GM19240 (cell line): ENCODE data around the gene PEPD.

Experiments
- DNase-seq: peaks from one replicate; pipeline ENCODE4 v3.0.0; 2011; ENCODE audit warnings: low spot score; ENCODE audit not compliant: insufficient read length

The PEPD gene

DNA sequence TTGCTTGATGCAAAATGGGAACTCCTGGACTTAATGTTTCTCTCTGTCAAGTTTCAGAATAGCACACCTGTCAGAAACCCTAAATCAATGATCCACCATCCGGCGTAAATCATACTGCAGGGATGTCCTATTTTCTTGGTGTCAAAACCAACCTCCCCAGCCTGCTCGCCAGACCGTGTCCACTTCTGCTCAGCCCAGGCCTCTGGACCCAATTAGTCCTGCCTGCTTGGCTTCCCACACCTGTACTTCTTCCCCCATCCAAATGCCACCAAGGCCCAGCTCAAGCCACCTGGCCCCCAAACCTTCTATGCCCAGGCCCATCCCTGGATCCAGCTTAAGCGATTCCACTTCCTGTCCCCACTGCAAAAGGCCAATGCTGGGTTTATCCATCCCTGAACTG lies 25.1 kb upstream of the PEPD start:
- no peak for DNase-seq

DNA sequence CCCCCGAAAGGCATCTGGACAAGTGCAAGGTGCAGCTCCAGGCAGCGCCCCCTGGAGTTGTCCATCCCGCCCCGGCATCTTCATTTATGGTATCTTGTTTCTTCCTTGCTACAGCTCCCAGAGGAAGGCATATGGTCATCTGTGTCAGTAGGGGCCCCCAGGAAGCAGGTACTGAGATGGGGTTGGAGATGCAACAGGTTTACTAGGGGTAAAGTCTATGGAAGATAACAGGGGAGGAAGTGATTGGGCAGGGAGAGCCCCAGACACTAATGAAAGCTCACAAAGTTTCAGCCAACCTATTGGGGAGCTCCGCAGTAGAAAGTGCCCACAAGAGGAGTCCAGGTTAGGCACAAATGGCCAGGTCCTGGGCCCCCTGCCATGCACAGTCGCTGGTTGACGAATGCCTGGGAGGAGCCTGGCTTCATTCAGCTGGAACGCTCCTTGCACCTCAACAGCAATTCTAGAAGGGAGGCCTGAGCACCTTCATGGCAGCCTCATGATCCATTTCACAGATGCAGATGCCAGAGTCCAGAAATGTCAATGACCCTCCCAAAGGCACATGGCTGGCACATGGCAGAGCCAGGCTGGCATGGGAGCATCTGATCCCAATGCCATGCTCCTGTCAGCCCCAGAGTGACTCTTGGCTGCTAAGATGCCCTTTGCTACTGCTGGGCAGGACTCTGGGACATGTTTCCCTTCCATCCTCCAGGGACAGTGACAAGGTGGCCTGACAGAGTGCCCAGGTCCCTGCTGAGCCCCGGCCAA lies 23.8 kb upstream of the PEPD start:
- DNase-seq, result no peak

DNA sequence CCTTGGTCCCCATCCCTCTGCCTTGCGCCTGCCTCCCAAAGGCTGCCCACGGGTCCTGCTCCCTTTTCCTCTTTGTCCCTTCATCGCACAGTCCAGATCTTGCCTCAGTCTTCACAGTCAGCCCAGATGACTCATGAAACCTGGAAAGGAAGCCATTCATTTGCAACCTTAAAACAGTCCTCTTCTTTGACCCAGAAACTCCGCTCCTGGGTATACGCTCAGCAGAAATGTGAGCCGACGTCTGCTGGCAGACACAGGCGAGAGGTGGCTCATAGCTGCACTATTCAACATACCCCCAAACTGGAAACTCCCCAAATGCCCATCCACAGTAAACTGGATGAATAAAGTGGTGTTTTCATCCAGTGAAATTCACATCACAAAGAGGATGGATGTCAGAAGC lies 13.6 kb upstream of the PEPD start:
- no peak for DNase-seq

DNA sequence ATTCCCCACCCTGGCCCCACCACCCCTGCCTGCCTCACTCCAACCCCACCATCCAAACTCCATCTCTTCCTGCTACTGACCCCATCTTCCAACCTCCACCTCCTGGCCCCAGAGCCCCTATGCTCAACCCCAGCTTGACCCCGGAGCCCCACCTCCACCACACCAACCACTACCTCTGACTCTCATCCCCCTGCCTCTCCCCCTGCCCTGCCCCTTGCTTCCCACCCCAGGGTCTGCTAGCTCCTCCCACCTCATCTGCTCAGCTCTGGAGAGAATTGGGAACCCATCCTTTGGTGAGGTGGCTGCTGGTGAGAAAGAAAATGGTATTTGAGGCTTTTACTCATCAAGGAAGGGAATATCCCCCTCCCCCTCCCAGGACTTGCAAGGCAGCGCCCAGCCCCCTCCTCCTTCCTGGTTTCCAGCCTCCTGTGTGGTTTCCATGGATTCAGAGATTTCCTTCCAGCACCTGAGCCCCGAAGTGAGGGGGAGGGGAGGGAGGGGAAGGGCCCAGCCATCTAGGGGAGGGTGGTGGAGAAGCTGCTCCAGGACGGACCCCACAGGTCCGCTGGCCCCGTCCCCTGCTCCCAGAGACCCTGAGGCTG lies 11.4 kb upstream of the PEPD start:
- DNase-seq, result no peak

DNA sequence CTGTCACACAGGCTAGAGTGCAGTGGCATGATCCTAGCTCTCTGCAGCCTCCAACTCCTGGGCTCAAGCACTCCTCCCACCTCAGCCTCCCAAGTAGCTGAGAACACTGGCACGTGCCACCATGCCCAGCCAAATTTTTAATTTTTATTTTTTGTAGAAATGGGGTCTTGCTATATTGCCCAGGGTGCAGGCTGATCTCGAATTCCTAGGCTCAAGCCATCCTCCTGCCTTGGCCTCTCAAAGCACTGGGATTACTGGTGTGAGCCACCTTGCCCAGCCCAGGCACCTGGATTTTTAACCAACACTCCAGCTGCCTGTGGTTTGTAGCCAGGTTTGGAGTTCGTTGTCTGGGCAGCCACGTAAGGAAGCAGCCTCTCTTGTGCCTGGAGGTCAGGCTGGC lies 9.3 kb upstream of the PEPD start:
- DNase-seq, result no peak

DNA sequence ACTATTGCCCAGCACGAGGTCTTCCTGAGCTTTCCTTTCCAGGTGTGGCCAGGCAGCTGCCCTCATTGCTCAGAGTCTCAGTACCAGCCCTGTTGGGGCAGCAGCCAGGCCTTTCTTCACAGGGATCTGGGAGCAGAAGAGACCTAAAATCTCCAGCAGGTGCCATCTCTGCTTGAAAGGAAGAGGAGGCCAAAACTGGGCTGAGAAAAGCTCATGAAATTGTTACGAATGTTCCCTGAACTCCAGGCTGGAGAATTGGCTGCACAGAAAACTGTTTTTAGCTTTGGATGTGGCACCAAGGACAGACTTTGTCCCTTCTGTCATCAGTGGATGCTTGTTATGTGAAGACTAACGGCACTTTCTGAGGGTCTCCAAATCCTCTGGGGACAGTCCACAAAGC lies 8.7 kb upstream of the PEPD start:
- DNase-seq, result no peak

DNA sequence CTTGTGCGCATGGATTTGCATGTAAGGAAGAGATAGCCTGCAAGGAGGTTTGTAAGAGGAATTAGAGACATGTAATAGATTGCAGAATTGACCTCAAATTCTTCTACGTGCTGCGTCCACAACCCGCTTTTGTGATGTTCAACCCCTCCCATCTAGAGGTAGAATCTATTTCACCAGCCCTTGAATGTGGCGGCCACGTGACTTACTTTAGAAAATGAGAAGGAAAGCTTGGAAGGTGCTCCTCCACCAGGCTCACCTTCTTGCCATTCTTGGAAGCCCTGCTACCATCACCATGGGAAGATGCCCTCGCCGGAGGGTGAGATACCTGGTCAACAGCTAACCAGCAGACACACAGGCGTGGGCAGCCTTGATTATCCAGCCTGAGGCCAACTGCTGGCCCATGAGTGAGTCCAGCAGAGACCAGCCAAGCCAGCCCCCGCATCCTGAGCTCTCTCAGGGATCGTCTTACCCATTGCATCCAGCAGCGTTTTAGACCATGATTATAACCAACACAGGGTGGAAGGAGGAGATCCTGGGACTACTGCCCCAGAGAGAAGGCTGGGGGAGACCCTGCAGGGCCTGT lies 7.6 kb upstream of the PEPD start:
- DNase-seq, result no peak

DNA sequence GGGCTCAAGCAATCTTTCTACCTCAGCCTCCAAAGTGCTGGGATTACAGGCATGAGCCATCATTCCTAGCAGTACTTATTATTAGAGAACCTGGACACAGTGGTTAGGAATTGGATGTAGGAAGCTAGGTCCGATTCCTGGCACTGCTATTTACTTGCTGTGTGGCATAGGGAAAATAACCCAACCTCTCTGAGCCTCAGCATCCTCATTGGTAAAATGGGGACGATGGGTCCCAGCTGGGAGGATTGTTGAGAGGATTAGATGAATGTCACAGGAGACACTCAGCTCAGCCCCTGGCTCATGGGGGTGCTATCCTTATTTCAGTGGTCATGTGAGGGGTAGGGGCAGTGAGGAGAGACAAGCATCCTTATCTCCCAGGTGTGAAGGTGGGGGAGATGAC lies 6.8 kb upstream of the PEPD start:
- no peak for DNase-seq

DNA sequence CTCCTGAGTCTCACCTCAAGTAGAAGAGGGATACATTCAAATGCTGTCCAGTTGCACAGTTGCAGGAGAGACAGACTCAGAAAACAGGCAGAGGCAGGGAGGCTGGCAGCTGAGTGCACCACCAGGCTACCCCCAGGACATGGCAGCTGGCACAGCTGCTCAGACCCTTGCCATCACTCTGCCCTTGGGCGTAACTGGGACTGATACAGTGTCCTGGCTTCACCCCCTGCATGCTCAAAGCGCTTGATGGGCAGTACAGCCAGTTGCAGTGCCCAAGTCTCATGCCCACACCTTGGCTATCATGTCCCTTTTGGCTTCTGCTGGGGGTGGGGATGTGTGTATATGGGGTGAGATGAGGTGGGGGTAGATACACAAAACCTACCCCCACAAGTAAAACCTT lies 5.5 kb upstream of the PEPD start:
- DNase-seq, result no peak

DNA sequence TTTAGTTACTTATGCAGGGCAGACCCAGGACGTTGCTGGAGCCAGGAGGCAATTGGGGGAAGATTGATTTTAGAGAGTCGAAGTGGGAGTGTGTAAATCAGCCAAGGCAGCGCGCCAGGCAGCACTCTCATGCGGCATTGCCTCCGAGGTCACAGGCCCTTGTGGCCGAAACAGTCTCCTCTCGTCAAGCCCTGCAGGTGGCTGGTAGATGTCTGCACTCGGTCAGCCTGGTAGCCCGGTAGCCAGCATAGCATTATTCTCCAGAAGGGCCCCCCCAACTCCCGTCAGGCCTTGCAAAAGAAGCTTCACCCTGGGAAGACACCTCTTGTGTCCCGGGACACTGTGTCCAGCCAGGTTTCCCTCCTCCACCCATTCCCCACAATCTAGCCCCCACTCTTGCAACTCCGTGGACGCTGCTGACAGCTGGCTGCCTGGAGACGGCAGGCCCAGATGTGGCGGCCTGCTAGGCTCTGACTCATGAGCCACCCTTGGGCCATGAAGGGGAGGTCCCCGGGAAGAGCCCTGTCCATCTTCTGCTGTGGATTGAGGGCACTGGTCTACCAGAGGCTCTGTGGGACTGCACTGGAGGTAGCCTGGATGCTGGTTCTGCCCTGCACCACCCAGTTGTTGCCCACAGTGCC lies 2.6 kb upstream of the PEPD start:
- no peak for DNase-seq

DNA sequence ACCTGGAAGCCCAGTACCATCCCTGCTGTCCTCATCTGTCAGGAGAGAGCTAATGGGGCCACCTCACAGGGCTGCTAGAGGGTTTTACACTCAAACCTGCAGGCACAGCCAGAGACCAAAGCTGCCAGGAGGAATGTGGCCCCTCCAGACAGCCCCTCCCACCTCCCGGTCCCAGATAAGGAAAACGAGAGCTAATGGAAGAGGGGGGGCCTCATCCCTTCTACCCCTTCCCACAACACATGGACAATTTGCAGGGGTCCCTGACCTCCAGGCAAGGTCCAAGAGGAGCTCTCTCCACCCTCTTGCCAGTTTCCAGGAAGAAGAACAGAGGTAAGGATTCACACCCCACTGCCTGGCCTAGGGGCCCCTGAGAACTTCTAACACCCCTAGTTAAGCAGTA lies 1.6 kb upstream of the PEPD start:
- DNase-seq, result no peak

DNA sequence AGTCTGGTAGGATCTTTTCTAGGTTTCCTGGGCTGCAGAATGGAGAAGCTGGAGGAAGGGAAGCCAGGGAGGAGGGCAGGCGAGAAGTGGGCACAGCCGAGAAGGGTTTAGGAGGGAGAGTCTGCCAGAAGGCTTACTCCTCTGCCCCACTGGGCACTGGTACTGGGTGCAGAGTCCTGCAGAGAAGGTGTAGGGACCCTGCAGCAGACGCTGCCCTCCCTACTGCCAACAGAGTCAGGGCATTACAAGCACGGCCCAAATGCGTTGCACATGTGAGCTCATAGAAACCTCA lies 726 bp upstream of the PEPD start:
- DNase-seq, result no peak

DNA sequence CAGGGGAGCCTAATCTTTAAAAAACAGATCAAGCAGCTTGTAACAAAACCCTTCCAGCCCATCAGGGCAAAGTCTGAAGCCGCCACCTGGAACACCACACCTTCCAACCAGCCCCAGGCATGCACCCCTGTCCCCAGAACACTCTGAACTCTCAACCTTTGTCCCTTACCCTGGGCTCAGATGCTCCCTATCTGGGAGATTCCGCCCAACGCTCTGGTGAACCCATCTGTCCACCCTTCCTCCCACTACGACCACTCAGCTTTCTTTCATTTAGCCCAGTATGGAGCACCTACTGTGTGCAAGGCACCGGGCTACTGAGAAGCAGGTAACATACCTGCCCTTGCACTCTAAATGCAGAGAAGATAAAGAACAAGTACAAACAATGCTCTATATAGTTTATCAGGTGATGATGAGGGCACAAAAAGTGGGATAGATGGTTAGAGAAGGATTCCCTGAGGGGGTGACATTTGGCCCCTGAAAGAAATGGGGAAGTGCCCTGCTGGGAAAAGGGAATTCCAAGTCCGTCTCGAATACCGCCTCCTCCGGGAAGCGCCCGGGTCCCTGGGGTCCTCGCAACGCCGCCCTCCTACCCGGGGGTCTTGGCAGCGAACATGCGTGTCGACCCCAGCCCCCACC lies 629 bp downstream of the PEPD start:
- DNase-seq, result no peak

DNA sequence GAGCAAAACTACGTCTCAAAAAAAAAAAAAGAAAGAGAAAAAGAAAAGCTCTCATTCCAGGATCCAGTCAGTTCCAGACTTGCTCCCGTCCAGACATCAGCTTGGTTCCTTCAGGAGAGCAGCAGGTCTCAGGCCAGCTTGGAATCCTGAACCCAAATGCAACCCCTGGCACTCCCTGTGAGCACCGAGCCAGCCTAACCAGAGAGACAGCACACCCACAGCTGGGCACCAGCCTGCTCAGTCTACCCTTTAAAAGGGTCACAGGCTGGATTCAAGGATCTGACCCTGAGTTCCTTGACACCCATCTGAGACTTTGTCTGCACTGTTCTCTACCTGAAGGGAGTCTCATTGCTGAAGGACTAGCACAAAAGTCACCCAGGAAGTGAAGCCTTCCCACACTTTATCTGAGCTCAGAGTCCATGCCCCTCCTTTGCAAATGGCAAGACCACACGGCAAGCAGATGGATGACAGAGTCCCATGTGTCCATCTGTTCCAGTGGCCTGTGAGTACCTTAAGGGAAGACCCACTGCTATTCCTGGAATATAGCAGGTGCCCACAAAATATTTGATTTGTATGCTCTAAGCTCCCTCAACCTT lies 1.4 kb downstream of the PEPD start:
- no peak for DNase-seq

DNA sequence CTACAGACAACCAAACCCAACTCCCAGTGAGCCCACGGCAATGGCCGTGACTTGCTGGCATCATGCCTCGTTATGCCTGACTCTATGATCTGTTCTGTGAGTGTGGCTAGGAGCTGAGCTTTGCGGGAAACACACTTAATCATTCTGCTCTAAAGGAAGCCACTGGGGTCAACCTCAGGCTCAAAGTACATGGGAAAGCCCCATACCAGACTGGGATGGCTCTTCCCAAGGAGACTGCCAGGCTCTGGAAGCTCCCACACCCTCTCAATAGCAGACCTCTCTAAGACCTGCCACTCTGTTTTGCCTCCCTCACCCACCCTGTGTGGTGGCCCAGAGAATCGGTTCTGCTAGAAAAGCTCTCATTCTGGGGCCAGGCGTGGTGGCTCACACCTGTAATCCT lies 2.2 kb downstream of the PEPD start:
- DNase-seq, result no peak

DNA sequence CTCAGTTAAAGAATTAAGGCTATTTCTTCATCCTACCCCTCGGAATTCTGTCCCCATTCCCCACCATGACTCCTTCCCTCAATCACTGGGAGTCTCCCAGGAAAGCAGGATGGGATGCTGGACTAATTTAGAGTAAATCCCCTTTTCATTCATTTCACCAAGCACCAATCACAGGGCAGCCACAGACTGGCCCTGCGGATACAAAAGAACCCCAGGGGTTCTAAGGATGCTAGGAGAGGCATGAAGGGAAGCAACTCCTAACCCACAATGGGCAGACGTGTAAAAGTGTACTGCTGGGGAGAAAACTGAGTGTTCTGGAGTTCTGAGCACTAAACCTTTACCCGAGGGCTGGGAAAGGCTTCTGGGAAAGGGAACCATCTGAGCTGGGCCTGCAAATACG lies 3.0 kb downstream of the PEPD start:
- DNase-seq, result no peak

DNA sequence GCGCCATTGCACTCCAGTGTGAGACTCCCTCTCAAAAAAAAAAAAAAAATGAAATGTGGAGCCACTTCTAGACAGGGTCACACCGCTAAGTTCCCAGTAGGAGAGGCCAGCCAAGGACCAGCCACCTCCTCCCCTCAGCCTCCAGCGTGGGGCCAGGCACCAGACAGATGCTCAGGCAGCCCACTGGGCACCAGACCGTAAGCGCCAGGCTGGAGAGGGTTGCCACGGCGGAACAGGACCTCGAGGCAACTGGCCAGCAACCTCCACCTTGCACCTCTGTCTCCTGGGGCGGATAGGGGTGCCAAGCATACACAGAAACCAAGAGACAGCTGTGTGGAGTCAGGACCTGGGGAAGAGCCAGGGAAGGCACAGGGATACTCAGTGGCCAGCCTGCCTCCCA lies 3.7 kb downstream of the PEPD start:
- no peak for DNase-seq

DNA sequence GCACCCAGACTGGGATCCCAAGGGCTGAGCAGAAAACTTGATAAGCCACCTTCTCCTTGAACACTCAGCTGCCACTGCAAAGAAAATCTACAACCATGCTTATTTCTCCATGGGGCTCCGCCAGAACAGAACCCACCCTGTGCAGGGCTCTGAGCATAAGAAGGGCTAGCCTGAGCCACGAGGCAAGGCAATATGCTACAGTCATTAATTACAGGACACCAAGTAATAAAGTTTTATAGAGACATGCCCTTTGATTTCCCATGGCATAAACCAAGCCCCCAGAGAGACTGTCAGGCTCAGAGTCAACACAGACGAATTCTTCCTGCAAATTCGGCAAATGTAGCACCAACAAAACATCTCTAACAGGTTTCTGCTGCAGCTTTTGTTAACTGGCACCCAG lies 5.7 kb downstream of the PEPD start:
- DNase-seq, result no peak

DNA sequence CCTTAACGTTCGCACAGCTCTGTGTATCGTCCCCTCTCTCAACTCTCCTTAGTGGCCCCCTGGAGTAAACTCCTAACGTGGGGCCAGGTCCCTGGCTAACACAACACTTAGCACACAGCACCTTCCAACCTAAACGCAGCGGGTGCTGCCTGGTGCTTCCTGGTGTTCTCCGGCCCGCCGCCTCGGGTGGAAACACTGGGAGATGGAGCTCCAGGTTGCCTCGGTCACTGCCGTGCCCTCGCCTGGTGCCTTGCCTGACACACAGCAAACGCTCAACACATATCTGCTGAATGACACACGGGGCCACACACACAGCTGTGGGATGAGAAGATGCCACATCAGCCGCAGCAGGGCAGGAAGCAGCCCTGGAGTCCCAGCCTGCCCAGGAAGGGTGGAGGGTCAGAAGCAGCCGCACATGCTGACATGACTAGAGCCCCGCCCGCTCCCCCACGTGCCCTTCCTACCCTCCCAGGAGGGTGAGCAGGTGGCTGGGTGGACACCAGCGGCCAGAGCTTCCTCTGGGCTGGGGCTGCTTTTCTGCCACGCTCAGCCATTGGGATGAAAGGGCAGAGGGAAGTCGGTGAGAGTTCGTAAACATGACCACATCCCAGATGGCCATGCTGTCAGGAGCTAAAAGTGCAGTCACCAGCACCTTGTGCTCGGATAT lies 6.6 kb downstream of the PEPD start:
- DNase-seq, result no peak

DNA sequence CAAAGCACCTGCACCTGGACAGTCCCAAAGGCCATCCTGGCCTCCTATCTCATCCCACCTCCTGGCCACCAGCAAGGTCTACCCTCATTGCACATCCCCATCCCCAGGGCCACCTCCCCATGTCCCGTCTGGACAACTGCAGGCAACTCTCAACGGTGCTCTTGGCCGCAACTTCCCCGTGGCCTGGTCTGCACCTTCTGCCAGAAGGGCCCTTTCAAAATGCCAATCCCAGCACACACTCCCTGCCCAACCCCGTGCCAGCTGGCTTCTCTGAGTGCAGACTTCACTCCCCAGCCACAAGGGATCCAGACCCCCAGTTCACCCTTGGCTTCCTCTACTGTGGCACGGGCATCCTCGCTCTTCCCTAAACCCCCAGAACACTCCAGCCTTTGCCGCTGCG lies 8.2 kb downstream of the PEPD start:
- DNase-seq, result no peak

DNA sequence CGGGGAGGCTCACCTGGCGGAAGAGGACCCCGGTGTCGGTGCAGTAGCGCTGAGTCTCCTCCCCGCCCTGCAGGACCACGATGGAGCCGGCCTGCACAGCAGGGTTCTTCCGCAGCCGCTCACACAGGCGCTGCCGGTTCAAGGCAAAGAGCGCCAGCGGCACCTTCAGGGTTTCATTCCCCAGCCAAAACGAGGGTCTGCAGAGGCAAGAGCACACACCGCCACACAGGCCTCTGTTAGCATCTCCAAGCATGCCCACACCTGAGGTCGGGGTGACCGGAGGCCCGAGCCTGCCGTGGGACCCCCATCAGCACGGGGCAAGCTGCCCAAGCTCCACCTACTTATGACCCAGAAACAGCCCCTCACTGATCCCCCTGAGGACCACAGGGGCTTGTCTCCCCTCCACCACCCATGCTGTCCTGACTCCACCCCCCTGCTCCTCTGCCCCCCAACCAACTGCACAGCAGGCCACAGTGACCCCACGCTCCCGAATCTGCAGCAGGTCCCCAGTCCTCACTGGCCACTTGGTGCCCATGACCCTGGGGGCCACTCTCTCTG lies 8.9 kb downstream of the PEPD start:
- no peak for DNase-seq
